NT2/D1 (cell line): ENCODE measurements around the gene DDX39A.
"Not testable (repeated sequence)": the region's sequence is repeated elsewhere in the genome, so short reads cannot be mapped to it uniquely, and the experiment has no call there.

ENCODE experiments used
- YY1 ChIP-seq: IDR thresholded peaks from 2 replicates; pipeline ENCODE4 v1.6.1; 2011; ENCODE audit not compliant: insufficient read length, insufficient read depth
- ZNF274 ChIP-seq: IDR thresholded peaks from 2 replicates; pipeline ENCODE4 v1.6.1; 2011; ENCODE audit warnings: mild to moderate bottlenecking, low read depth, low read length

DNA sequence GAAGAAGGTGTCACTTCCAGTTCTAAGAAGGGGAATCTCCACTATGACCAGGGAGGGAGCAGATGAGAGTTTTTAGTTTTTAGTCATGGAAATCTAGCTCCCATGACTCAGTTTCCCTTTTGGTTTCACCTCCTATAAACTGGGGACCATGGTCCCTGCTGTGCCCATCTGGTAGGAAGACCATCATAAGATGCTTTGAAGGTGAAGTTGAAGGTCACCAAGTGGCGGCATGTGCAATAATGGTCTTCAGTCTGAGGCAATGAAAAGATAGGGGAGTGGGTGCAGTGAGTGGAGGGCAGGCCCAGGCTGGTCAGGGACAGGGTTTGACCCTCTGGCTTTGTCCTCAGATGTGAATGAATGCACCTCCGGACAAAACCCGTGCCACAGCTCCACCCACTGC, 22.4 kb downstream of the DDX39A start:
- not testable (repeated sequence) for TF ChIP-seq ZNF274, YY1
